ENCODE measurements around the gene RET. TPM values are rescaled to one million over a fixed set of nuclear protein-coding genes. Genes with fewer than 3 reads are reported as not detected.
A peak's percentile ranks its signal among the peaks of the same experiment; 100 is the strongest.

Gene RET
- total and polyA plus RNA-seq, 2 of the 13 experiments (the other 11 are each of a cell fraction or from before 2014, with no cell fraction given) = 0.02 TPM; not detected in 1

DNA sequence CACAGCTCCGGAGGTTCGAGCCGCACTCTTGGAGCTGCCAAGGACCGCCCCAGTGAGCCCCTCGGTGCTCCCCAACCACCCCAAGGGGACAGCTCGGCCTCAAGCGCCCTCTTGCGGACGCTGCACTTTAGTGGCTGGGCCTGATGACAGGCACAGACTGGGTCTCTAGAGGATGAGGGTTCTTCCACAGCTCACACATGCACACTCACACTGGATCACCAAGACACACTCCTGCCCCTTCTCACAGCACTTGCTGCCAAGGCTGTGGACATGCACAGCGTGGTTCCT lies 2.1 kb downstream of the RET start:
- ATAC-seq = peak; percentile 74

DNA sequence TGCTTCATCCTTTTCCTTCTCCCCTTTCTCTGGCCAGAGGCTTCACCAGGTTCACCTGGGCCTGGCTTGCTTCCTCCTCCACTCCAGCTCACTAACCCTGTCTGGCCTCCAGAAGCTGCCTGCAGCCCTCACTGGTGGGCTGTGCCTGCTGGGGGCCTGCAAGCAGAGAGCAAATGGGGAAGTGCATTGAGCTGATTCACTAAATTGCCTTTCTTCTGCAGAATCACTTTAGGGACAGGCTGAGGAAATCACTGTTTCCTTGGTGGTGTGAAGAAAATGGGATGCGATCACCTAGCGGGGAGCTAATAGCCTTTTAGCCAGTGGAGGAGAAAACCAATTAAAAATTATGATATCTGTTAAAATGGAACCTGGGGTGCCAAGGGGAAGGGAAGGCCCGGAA lies 3.0 kb downstream of the RET start:
- Histone ChIP-seq H3K27ac (ENCODE audit: extremely low read length, insufficient read depth, low read length) (no peak overlapping the region), H3K9ac (ENCODE audit: insufficient read depth, low read depth, low read length) (no peak overlapping the region), H2AFZ (ENCODE audit: low read length) (no peak overlapping the region), H4K20me1 (ENCODE audit: insufficient read depth, low read length) (no peaks in the 10 kb centered on the region), H3K36me3 (replicated peaks in 1 of 2; ENCODE audit: control insufficient read depth in 1 of 2, insufficient read depth in 2 of 2, low read length in 2 of 2) (no peaks in the 10 kb centered on the region), H3K27me3 (ENCODE audit: control insufficient read depth in 1 of 2, insufficient read depth in 2 of 2, low read length in 2 of 2) (peaks cover 4 to 42% of the 10 kb centered on the region in 2 experiments; a peak in 4 of 5 replicates), H3K79me2 (ENCODE audit: insufficient read depth, low read length) (no peaks in the 10 kb centered on the region), H3K4me3 (replicated peaks in 1 of 3; ENCODE audit: insufficient read depth in 1 of 3, low read depth in 2 of 3, low read length in 3 of 3) (no peak overlapping the region), H3K4me1 (ENCODE audit: insufficient read depth, low read length) (no peaks in the 10 kb centered on the region), H3K9me3 (ENCODE audit: low read length) (no peaks in the 10 kb centered on the region), H3K4me2 (ENCODE audit: low read depth, low read length) (no peak overlapping the region)
- 4% methylated on average over 2 of the region's 3 CpGs for WGBS (ENCODE audit: low lambda C conversion rate)
- CTCF ChIA-PET (ENCODE audit: low intra/inter-chr PET ratio, low total read pairs) = no interaction called here
- BruUV-seq (replicated peaks) = no TSS peak
- FAIRE-seq (no peak), DNase-seq (ENCODE audit: low spot score) (no peak), ATAC-seq (no peak)
- intact Hi-C loops (cut with micrococcal nuclease; ENCODE audit: unreplicated experiment) (no loop called here), in situ Hi-C loops (cut with HindIII; ENCODE audit: extremely low pct_ligation_motif_present, low pct_unique_long_range_greater_than_20kb) (no loop called here)
- POLR2A ChIA-PET = no interaction called here
- no peak for TF ChIP-seq NFKB2 (CRISPR knock-in tag; IDR thresholded peaks at IDR 0.05; ENCODE audit: borderline replicate concordance)
- no peak for TF ChIP-seq CREB1 (IDR thresholded peaks at IDR 0.05)
- TF ChIP-seq CREB1 (CRISPR knock-in tag; IDR thresholded peaks at IDR 0.05) = no peak
- no peak for TF ChIP-seq MIXL1 (CRISPR knock-in tag; IDR thresholded peaks at IDR 0.05)
- no peak for TF ChIP-seq MTF1 (CRISPR knock-in tag; IDR thresholded peaks at IDR 0.05)
- TF ChIP-seq ELF4 (CRISPR knock-in tag; IDR thresholded peaks at IDR 0.05; ENCODE audit: borderline replicate concordance) = no peak
- TF ChIP-seq, protein P1, sequence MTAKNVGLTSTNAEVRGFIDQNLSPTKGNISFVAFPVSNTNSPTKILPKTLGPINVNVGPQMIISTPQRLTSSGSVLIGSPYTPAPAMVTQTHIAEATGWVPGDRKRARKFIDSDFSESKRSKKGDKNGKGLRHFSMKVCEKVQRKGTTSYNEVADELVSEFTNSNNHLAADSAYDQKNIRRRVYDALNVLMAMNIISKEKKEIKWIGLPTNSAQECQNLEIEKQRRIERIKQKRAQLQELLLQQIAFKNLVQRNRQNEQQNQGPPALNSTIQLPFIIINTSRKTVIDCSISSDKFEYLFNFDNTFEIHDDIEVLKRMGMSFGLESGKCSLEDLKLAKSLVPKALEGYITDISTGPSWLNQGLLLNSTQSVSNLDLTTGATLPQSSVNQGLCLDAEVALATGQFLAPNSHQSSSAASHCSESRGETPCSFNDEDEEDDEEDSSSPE (CRISPR knock-in tag; IDR thresholded peaks at IDR 0.05) = no peak
- TF ChIP-seq ZFP41 (CRISPR knock-in tag; IDR thresholded peaks at IDR 0.05; ENCODE audit: borderline replicate concordance) = no peak
- TF ChIP-seq PAWR (CRISPR knock-in tag; IDR thresholded peaks at IDR 0.05; ENCODE audit: borderline replicate concordance) = no peak
- no peak for TF ChIP-seq ELF1 (CRISPR knock-in tag; IDR thresholded peaks at IDR 0.05)
- no peak for TF ChIP-seq ZNF652 (CRISPR knock-in tag; IDR thresholded peaks at IDR 0.05; ENCODE audit: borderline replicate concordance, low read depth)
- TF ChIP-seq PRPF4 (IDR thresholded peaks at IDR 0.05; ENCODE audit: low read depth, low read length, poor library complexity, severe bottlenecking) = no peak
- TF ChIP-seq ZNF619 (CRISPR knock-in tag; IDR thresholded peaks at IDR 0.05) = no peak
- TF ChIP-seq HDAC2 (CRISPR knock-in tag; IDR thresholded peaks at IDR 0.05) = no peak
- no peak for TF ChIP-seq KMT2B (CRISPR knock-in tag; IDR thresholded peaks at IDR 0.05)
- TF ChIP-seq ZNF777 (CRISPR knock-in tag; IDR thresholded peaks at IDR 0.05) = no peak

More for the DNA sequence above, 2.1 kb downstream of the RET start:
- BruUV-seq (replicated peaks) = no TSS peak
- Histone ChIP-seq H3K4me2 (ENCODE audit: low read depth, low read length) (no peak overlapping the region), H2AFZ (ENCODE audit: low read length) (no peak overlapping the region), H3K9ac (ENCODE audit: insufficient read depth, low read depth, low read length) (no peak overlapping the region), H3K4me1 (ENCODE audit: insufficient read depth, low read length) (no peaks in the 10 kb centered on the region), H3K9me3 (ENCODE audit: low read length) (no peaks in the 10 kb centered on the region), H3K4me3 (replicated peaks in 1 of 3; ENCODE audit: insufficient read depth in 1 of 3, low read depth in 2 of 3, low read length in 3 of 3) (no peak overlapping the region), H3K27ac (ENCODE audit: extremely low read length, insufficient read depth, low read length) (no peak overlapping the region), H3K79me2 (ENCODE audit: insufficient read depth, low read length) (no peaks in the 10 kb centered on the region), H3K36me3 (replicated peaks in 1 of 2; ENCODE audit: control insufficient read depth in 1 of 2, insufficient read depth in 2 of 2, low read length in 2 of 2) (no peaks in the 10 kb centered on the region), H3K27me3 (ENCODE audit: control insufficient read depth in 1 of 2, insufficient read depth in 2 of 2, low read length in 2 of 2) (peaks cover 4 to 34% of the 10 kb centered on the region in 2 experiments; a peak in 4 of 5 replicates), H4K20me1 (ENCODE audit: insufficient read depth, low read length) (no peaks in the 10 kb centered on the region)
- WGBS (ENCODE audit: low lambda C conversion rate) = 0% methylated on average over 1 of the region's 10 CpGs
- intact Hi-C loops (cut with micrococcal nuclease; ENCODE audit: unreplicated experiment) (no loop called here), in situ Hi-C loops (cut with HindIII; ENCODE audit: extremely low pct_ligation_motif_present, low pct_unique_long_range_greater_than_20kb) (no loop called here)
- POLR2A ChIA-PET = no interaction called here
- DNase-seq (ENCODE audit: low spot score) = no peak
- CTCF ChIA-PET (ENCODE audit: low intra/inter-chr PET ratio, low total read pairs) = interaction anchor here (1.8 kb wide), 1 partner anchor 212 kb away, joined by 7 read pairs; no protein-coding TSS in a partner anchor
- FAIRE-seq = no peak
- TF ChIP-seq STAG1 (CRISPR knock-in tag; IDR thresholded peaks at IDR 0.05) (peak; percentile 54), ZNF629 (CRISPR knock-in tag; conservative IDR thresholded peaks at IDR 0.05) (no peak), ZNF263 (CRISPR knock-in tag; IDR thresholded peaks at IDR 0.05) (peak; percentile 91)
- TF ChIP-seq, protein P2, sequence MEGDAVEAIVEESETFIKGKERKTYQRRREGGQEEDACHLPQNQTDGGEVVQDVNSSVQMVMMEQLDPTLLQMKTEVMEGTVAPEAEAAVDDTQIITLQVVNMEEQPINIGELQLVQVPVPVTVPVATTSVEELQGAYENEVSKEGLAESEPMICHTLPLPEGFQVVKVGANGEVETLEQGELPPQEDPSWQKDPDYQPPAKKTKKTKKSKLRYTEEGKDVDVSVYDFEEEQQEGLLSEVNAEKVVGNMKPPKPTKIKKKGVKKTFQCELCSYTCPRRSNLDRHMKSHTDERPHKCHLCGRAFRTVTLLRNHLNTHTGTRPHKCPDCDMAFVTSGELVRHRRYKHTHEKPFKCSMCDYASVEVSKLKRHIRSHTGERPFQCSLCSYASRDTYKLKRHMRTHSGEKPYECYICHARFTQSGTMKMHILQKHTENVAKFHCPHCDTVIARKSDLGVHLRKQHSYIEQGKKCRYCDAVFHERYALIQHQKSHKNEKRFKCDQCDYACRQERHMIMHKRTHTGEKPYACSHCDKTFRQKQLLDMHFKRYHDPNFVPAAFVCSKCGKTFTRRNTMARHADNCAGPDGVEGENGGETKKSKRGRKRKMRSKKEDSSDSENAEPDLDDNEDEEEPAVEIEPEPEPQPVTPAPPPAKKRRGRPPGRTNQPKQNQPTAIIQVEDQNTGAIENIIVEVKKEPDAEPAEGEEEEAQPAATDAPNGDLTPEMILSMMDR (CRISPR knock-in tag; IDR thresholded peaks at IDR 0.05) = peak; percentile 76

Data from HepG2 (cell line).